ES-I3 (cell line): ENCODE data around the gene PDE6G.

Experiments used
- H3K36me3 ChIP-seq: 2 replicates; pipeline ENCODE4 v1.6.1; 2013; ENCODE audit warnings: mild to moderate bottlenecking, low read length, control low read depth, moderate library complexity; ENCODE audit not compliant: insufficient read depth
- H3K4me1 ChIP-seq: 2 replicates; pipeline ENCODE4 v1.6.1; 2013; ENCODE audit warnings: mild to moderate bottlenecking, control low read depth, low read length; ENCODE audit not compliant: insufficient read depth
- H3K9ac ChIP-seq: 2 replicates; pipeline ENCODE4 v1.6.1; 2013; ENCODE audit warnings: low read depth, mild to moderate bottlenecking, low read length, moderate library complexity
- H3K9me3 ChIP-seq: 2 replicates; pipeline ENCODE4 v1.6.1; 2013; ENCODE audit warnings: mild to moderate bottlenecking, low read length, moderate library complexity; ENCODE audit not compliant: control insufficient read depth, insufficient read depth

PDE6G gene

GRCh38 chr17:81693509-81694210 lies 37.3 kb upstream of the PDE6G start:
- no peaks in the 10 kb centered on the region for H3K9me3 ChIP-seq
- no peak overlapping the region for H3K9ac ChIP-seq
- no peaks in the 10 kb centered on the region for H3K4me1 ChIP-seq
- H3K36me3 ChIP-seq: peaks cover 18% of the 10 kb centered on the region

- Histone ChIP-seq H3K4me1 (no peaks in the 10 kb centered on the region), H3K9me3 (no peaks in the 10 kb centered on the region), H3K9ac (no peak overlapping the region), H3K36me3 (peaks cover 11% of the 10 kb centered on the region)
These were observed 35.3 kb upstream of the PDE6G start for GRCh38 chr17:81691608-81692007.

GRCh38 chr17:81691196-81691595 lies 34.9 kb upstream of the PDE6G start:
- peaks cover 9% of the 10 kb centered on the region for H3K36me3 ChIP-seq
- no peaks in the 10 kb centered on the region for H3K4me1 ChIP-seq
- no peak overlapping the region for H3K9ac ChIP-seq
- no peaks in the 10 kb centered on the region for H3K9me3 ChIP-seq

- no peak overlapping the region for H3K9ac ChIP-seq
- peaks cover 9% of the 10 kb centered on the region for H3K36me3 ChIP-seq
- H3K4me1 ChIP-seq: no peaks in the 10 kb centered on the region
These were observed 34.2 kb upstream of the PDE6G start for GRCh38 chr17:81690549-81690948.

GRCh38 chr17:81690066-81690465 lies 33.7 kb upstream of the PDE6G start:
- H3K36me3 ChIP-seq: peaks cover 9% of the 10 kb centered on the region
- no peaks in the 10 kb centered on the region for H3K9me3 ChIP-seq
- no peak overlapping the region for H3K9ac ChIP-seq
- H3K4me1 ChIP-seq: peaks cover 2% of the 10 kb centered on the region; the same call in 1 of the 2 replicates

More at GRCh38 chr17:81690549-81690948, 34.2 kb upstream of the PDE6G start:
- no peaks in the 10 kb centered on the region for H3K9me3 ChIP-seq

GRCh38 chr17:81688616-81689015 lies 32.3 kb upstream of the PDE6G start:
- no peaks in the 10 kb centered on the region for H3K9me3 ChIP-seq
- peaks cover 9% of the 10 kb centered on the region; the same call in 1 of the 2 replicates for H3K36me3 ChIP-seq
- H3K4me1 ChIP-seq: peaks cover 9% of the 10 kb centered on the region; the same call in 1 of the 2 replicates
- H3K9ac ChIP-seq: no peak overlapping the region

GRCh38 chr17:81687770-81688541 lies 31.6 kb upstream of the PDE6G start:
- Histone ChIP-seq H3K4me1 (peaks cover 9% of the 10 kb centered on the region; the same call in 1 of the 2 replicates), H3K9me3 (no peaks in the 10 kb centered on the region), H3K36me3 (peaks cover 9% of the 10 kb centered on the region; the same call in 1 of the 2 replicates), H3K9ac (no peak overlapping the region)

- Histone ChIP-seq H3K9me3 (no peaks in the 10 kb centered on the region), H3K9ac (no peak overlapping the region), H3K36me3 (peaks cover 5% of the 10 kb centered on the region; the same call in 1 of the 2 replicates), H3K4me1 (peaks cover 12% of the 10 kb centered on the region; the same call in 1 of the 2 replicates)
These were observed 30.3 kb upstream of the PDE6G start for GRCh38 chr17:81686614-81687013.

GRCh38 chr17:81685108-81685507 lies 28.8 kb upstream of the PDE6G start:
- Histone ChIP-seq H3K9ac (peak overlapping the region; percentile 78), H3K9me3 (no peaks in the 10 kb centered on the region), H3K36me3 (no peaks in the 10 kb centered on the region; the same call in 1 of the 2 replicates), H3K4me1 (peaks cover 12% of the 10 kb centered on the region; the same call in 1 of the 2 replicates)

GRCh38 chr17:81684442-81684911 lies 28.1 kb upstream of the PDE6G start:
- Histone ChIP-seq H3K36me3 (no peaks in the 10 kb centered on the region; the same call in 1 of the 2 replicates), H3K4me1 (peaks cover 12% of the 10 kb centered on the region; the same call in 1 of the 2 replicates), H3K9ac (peak overlapping the region; percentile 78), H3K9me3 (no peaks in the 10 kb centered on the region)

- peak within 1 kb of the TSS; percentile 78 for H3K9ac ChIP-seq
- H3K36me3 ChIP-seq: no peaks in the 10 kb centered on the region; the same call in 1 of the 2 replicates
- H3K9me3 ChIP-seq: no peaks in the 10 kb centered on the region
- peaks cover 12% of the 10 kb centered on the region; the same call in 1 of the 2 replicates for H3K4me1 ChIP-seq
These were observed 27.5 kb upstream of the PDE6G start, which contains the start of the genes ARL16 and HGS for GRCh38 chr17:81683584-81684441. ARL16 (minus strand) TSS chr17:81683797; CDS start chr17:81683753, 44 bp downstream. HGS (plus strand) TSS chr17:81684011; CDS start chr17:81684067, 56 bp downstream.

- H3K36me3 ChIP-seq: no peaks in the 10 kb centered on the region; the same call in 1 of the 2 replicates
- H3K4me1 ChIP-seq: peaks cover 12% of the 10 kb centered on the region; the same call in 1 of the 2 replicates
- H3K9me3 ChIP-seq: no peaks in the 10 kb centered on the region
- H3K9ac ChIP-seq: peak overlapping the region; percentile 76
These were observed 26.9 kb upstream of the PDE6G start for GRCh38 chr17:81683208-81683583.

GRCh38 chr17:81682565-81683207 lies 26.3 kb upstream of the PDE6G start:
- Histone ChIP-seq H3K9me3 (no peaks in the 10 kb centered on the region), H3K9ac (peak overlapping the region; percentile 76), H3K36me3 (no peaks in the 10 kb centered on the region; the same call in 1 of the 2 replicates), H3K4me1 (peaks cover 12% of the 10 kb centered on the region; the same call in 1 of the 2 replicates)
